OCI-LY7 (cell line): ENCODE measurements around the gene TBC1D5.

Source experiments
- EZH2phosphoT487 ChIP-seq: fragments of 200-600 bp; sonication (generic); IDR thresholded peaks from 2 replicates; pipeline ENCODE4 v1.6.1; 2018; ENCODE audit warnings: low read depth, borderline replicate concordance, mild to moderate bottlenecking, mixed run types, antibody characterized with exemption, low read length, moderate library complexity, mixed read lengths
- TF ChIP-seq, protein P1 (sequence below): fragments of 200-600 bp; sonication (generic); conservative IDR thresholded peaks from 2 replicates; pipeline ENCODE4 v1.5.1; 2014; ENCODE audit warnings: mild to moderate bottlenecking, antibody characterized with exemption, low read length, moderate library complexity, mixed read lengths

DNA sequence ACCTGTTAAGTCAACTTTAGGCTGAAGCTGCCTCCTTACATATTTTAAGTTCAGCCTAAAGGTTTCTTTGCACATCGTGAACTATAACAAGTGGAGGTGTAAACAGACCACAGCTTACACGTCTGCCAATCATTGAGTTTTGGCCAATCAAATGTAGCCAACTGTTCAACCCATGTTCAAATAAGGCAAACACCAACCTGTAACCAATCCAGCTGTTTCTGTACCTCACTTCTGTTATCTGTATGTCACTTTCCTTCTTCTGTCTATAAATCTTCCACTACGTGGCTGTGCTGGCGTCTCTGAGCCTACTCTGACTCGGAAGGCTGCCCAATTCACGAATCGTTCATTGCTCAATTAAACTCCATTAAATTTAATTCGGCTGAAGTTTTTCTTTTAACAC lies 356.0 kb downstream of the TBC1D5 start:
- TF ChIP-seq, protein P1, sequence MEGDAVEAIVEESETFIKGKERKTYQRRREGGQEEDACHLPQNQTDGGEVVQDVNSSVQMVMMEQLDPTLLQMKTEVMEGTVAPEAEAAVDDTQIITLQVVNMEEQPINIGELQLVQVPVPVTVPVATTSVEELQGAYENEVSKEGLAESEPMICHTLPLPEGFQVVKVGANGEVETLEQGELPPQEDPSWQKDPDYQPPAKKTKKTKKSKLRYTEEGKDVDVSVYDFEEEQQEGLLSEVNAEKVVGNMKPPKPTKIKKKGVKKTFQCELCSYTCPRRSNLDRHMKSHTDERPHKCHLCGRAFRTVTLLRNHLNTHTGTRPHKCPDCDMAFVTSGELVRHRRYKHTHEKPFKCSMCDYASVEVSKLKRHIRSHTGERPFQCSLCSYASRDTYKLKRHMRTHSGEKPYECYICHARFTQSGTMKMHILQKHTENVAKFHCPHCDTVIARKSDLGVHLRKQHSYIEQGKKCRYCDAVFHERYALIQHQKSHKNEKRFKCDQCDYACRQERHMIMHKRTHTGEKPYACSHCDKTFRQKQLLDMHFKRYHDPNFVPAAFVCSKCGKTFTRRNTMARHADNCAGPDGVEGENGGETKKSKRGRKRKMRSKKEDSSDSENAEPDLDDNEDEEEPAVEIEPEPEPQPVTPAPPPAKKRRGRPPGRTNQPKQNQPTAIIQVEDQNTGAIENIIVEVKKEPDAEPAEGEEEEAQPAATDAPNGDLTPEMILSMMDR: no peak
- no peak for TF ChIP-seq EZH2phosphoT487
